BE2C (cell line): Measurements from ENCODE around the gene SLC7A8.

ENCODE experiments used
- DNase-seq: peaks from one replicate; pipeline ENCODE4 v3.0.0-alpha.2; 2020
- H3K27me3 ChIP-seq: fragments of 250-450 bp; sonication (Bioruptor Pico); 2 replicates; pipeline ENCODE4 v1.5.1; 2020; ENCODE audit warnings: mild to moderate bottlenecking
- H3K36me3 ChIP-seq: fragments of 250-450 bp; sonication (Bioruptor Pico); 2 replicates; pipeline ENCODE4 v1.5.1; 2020; ENCODE audit warnings: mild to moderate bottlenecking
- H3K4me1 ChIP-seq: fragments of 250-450 bp; sonication (Bioruptor Pico); 2 replicates; pipeline ENCODE4 v1.5.1; 2020
- H3K4me3 ChIP-seq: 2 replicates; pipeline ENCODE4 v1.5.1; 2011; ENCODE audit warnings: low read depth, low read length
- H3K9me3 ChIP-seq: fragments of 250-450 bp; sonication (Bioruptor Pico); 2 replicates; pipeline ENCODE4 v1.5.1; 2020
- TF ChIP-seq, protein P1 (sequence below): IDR thresholded peaks from 2 replicates; pipeline ENCODE4 v1.5.1; 2012; ENCODE audit warnings: mild to moderate bottlenecking, low read depth, low read length

Gene SLC7A8

DNA sequence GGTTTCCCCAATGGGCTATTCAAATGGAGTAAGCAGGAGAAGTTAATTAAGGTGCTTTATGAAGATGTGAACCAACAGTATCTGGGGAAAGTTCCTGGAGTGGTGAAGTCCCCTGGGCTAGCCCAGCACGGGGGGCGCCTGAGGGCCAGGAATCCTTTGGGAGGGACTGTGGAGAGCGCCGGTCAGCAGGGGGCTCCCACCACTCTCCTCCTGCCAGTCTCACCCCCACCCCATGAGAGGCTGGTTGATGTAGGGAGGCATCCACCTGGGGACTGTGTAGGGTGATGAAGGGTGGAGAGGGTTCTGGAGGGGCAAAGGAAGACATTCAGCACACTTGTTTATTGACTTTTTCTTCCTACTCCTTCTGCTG is 68.8 kb downstream of the SLC7A8 start:
- no peaks in the 10 kb centered on the region for H3K4me1 ChIP-seq
- peaks cover 36% of the 10 kb centered on the region for H3K27me3 ChIP-seq
- H3K4me3 ChIP-seq, result no peak overlapping the region

DNA sequence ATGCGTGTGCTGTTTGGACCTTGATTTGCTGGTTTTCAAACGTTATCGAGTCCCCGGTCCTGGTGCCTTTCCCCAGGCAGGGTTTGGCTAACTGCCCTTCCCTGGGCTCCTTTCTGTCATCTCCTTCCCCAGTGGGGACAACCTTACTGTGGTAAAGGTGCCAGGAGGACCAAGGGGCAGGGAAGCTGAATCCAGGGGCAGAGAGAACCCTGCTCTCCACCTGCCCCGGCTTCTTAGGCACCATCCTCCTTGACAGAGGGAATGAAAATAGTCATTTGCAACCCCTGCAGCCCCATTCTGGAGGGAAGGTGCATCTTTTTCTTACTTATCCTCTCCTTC is 69.4 kb downstream of the SLC7A8 start:
- H3K27me3 ChIP-seq, result peaks cover 40% of the 10 kb centered on the region
- TF ChIP-seq, protein P1, sequence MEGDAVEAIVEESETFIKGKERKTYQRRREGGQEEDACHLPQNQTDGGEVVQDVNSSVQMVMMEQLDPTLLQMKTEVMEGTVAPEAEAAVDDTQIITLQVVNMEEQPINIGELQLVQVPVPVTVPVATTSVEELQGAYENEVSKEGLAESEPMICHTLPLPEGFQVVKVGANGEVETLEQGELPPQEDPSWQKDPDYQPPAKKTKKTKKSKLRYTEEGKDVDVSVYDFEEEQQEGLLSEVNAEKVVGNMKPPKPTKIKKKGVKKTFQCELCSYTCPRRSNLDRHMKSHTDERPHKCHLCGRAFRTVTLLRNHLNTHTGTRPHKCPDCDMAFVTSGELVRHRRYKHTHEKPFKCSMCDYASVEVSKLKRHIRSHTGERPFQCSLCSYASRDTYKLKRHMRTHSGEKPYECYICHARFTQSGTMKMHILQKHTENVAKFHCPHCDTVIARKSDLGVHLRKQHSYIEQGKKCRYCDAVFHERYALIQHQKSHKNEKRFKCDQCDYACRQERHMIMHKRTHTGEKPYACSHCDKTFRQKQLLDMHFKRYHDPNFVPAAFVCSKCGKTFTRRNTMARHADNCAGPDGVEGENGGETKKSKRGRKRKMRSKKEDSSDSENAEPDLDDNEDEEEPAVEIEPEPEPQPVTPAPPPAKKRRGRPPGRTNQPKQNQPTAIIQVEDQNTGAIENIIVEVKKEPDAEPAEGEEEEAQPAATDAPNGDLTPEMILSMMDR, result no peak
- no peak for DNase-seq
- H3K4me3 ChIP-seq, result no peak overlapping the region
- no peaks in the 10 kb centered on the region for H3K4me1 ChIP-seq
- 0 out of 2 replicates have a peak, but pooled peaks cover 2% of the 10 kb centered on the region for H3K9me3 ChIP-seq
- no peaks in the 10 kb centered on the region for H3K36me3 ChIP-seq

More for the DNA sequence above, 68.8 kb downstream of the SLC7A8 start:
- Histone ChIP-seq H3K9me3 (0 out of 2 replicates have a peak, but pooled peaks cover 2% of the 10 kb centered on the region), H3K36me3 (no peaks in the 10 kb centered on the region)
- TF ChIP-seq, protein P1, result no peak
- no peak for DNase-seq

DNA sequence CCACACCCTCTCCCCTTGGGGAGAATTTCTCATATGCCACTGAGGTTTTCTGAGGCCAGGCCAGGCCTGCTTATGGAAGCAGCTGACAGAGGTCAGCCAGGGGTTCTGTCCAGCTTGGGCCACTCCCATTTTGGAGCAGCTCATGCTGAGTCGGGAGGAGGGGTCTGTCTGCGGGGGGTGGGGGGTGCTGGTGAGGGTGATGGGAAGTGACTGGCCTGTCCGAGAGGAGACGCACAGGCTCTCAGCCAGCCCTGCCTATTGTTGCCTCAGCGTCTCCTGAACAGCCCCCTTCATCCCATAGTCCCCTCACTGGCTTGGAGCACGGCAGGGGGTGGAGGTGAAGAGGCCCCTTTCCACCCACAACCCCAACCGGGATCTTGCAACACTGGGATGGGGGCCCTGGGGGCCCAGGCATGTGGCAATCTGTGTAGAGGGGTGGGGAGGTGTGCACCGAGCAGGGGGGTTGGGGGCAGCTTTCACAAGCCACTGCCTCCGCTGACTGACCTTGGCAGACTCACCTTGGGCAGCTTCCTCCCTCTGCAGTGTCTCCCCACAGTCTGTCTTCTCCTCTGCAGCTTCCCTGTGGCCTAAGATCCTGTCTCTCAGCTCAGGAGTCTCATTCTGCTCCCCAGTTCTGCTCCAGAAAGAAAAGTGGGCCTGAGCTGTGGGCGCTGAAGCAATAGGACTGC is 69.9 kb downstream of the SLC7A8 start:
- DNase-seq, result no peak
- no peaks in the 10 kb centered on the region for H3K4me1 ChIP-seq
- H3K9me3 ChIP-seq, result 0 out of 2 replicates have a peak, but pooled peaks cover 2% of the 10 kb centered on the region
- H3K27me3 ChIP-seq, result peaks cover 40% of the 10 kb centered on the region
- TF ChIP-seq, protein P1, result no peak
- H3K36me3 ChIP-seq, result no peaks in the 10 kb centered on the region
- no peak overlapping the region for H3K4me3 ChIP-seq

DNA sequence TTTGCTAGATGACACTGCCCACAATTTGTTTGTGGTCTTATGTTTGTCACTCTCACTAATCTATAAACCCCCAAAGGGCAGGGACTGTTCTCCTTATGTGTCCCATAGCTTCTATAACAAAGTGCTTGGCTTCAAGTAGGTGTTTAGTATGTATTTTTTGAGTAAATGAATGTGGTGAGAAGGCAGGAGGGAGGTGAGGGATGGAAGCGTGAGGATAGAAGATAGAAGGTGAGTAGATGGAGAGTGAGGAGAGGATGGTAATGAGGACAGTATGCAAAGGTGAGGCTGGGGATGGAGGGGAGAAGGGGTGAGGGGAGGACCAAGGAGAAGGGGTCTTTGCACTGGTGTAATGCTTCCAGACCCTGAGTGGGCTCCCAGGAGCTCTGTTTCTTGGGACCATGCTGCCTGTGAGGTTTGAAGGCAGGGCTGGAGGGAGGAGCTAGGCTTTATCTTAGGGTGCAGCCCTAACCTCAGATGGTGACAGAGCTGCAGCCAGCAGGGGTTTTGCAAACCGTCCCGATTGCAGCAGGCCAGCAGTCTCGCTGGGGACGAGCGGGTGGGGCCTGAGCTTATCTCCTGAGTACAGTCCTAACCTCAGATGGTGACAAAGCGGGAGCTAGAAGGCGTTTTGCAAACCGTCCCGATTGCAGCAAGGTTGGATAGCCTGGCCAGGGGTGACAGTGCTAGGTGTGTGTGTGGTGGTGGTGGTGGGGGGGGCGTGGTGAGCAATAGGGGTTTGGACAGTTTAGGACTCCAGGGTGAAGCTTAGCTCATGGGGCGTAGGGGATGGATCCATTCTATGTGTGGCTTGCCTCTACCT is 70.9 kb downstream of the SLC7A8 start:
- H3K4me3 ChIP-seq, result no peak overlapping the region
- H3K9me3 ChIP-seq, result 0 out of 2 replicates have a peak, but pooled peaks cover 2% of the 10 kb centered on the region
- no peak for DNase-seq
- H3K27me3 ChIP-seq, result peaks cover 40% of the 10 kb centered on the region
- no peaks in the 10 kb centered on the region for H3K36me3 ChIP-seq
- TF ChIP-seq, protein P1, result no peak
- no peaks in the 10 kb centered on the region for H3K4me1 ChIP-seq

DNA sequence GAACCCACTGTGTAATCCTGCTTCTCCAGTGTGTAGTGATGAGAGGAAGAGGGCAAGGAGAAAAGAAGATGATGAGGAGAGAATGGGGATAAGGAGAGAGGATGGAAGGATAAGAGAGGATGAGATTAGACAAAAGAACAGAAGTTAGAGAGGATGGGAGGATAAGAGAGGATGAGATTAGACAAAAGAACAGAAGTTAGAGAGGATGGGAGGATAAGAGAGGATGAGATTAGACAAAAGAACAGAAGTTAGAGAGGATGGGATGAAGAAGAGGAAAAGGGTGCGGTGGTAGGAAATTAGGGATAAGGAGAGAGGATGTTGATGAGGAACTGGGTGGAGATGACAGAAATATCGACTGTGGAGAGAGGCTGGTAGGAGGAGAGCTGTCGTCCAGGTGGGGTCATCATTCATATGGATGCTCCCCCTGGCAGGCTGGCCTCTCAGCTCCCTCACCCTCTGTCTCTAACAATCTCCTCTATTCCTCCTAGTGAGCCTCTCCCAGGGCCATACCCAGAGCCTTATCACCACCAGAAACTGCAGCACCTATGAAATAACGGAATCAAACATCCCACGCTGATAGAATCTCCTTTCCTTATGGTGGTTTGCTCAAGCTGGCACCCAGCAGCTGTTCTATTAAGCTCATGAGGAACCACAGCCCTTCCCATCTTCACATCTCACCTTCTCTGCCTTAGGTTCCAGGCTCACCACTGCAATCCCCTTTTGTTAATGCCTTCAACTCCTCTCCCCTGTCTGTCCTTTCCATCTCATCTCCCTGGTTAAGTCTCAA is 72.7 kb downstream of the SLC7A8 start:
- no peaks in the 10 kb centered on the region for H3K4me1 ChIP-seq
- TF ChIP-seq, protein P1, result no peak
- H3K9me3 ChIP-seq, result 0 out of 2 replicates have a peak, but pooled peaks cover 2% of the 10 kb centered on the region
- DNase-seq, result no peak
- no peaks in the 10 kb centered on the region for H3K36me3 ChIP-seq
- H3K4me3 ChIP-seq, result no peak overlapping the region
- peaks cover 38% of the 10 kb centered on the region for H3K27me3 ChIP-seq
